Measurements from ENCODE around the gene TRIM63. TPM values are rescaled to one million over a fixed set of nuclear protein-coding genes. Genes with fewer than 3 reads are reported as not detected.
A peak's percentile ranks its signal among the peaks of the same experiment; 100 is the strongest.

The TRIM63 gene
- polyA plus RNA-seq, 2 of the 4 experiments (the other 2 are of a cell fraction) = not detected

GRCh38 chr1:26084091-26084561 is 16.7 kb upstream of the TRIM63 start:
- ATAC-seq (no peak), FAIRE-seq (no peak), DNase-seq (ENCODE audit: low read depth in 1 of 2, low spot score in 1 of 2) (no peak)
- CTCF ChIA-PET = interaction anchor here (1.1 to 4.0 kb wide), 8 partner anchors 13 to 80 kb away, joined by 3 to 16 read pairs (median 4); no protein-coding TSS in a partner anchor
- TF ChIP-seq CHD2 (IDR thresholded peaks at IDR 0.05; ENCODE audit: low read length, partially characterized antibody) (no peak), MAX (IDR thresholded peaks at IDR 0.05) (no peak), PHF8 (IDR thresholded peaks at IDR 0.05; ENCODE audit: borderline replicate concordance, low read depth) (no peak), BHLHE40 (IDR thresholded peaks at IDR 0.05; ENCODE audit: low read depth, low read length) (no peak), FOSL2 (IDR thresholded peaks at IDR 0.05) (no peak), FOSL2 (CRISPR knock-in tag; IDR thresholded peaks at IDR 0.05) (no peak), CHD4 (IDR thresholded peaks at IDR 0.05; ENCODE audit: borderline replicate concordance) (no peak), ELK1 (IDR thresholded peaks at IDR 0.05; ENCODE audit: low read depth, low read length) (no peak), RFX5 (IDR thresholded peaks at IDR 0.05) (no peak), TP53 (CRISPR knock-in tag; IDR thresholded peaks at IDR 0.05) (no peak), BCL3 (IDR thresholded peaks at IDR 0.05) (no peak), FOSB (CRISPR knock-in tag; IDR thresholded peaks at IDR 0.05) (no peak), NPAS2 (CRISPR knock-in tag; IDR thresholded peaks at IDR 0.05; ENCODE audit: borderline replicate concordance) (no peak), MAFK (IDR thresholded peaks at IDR 0.05; ENCODE audit: partially characterized antibody) (no peak), JUN (IDR thresholded peaks at IDR 0.05) (no peak), HOXB5 (CRISPR knock-in tag; IDR thresholded peaks at IDR 0.05) (no peak), CTCF (IDR thresholded peaks at IDR 0.05) (no peak)
- H3K4me2 ChIP-seq = no peak overlapping the region
- H3K4me1 ChIP-seq = peaks cover 19% of the 10 kb centered on the region
- H3K4me3 ChIP-seq = no peak overlapping the region
- H3K9me3 ChIP-seq = no peaks in the 10 kb centered on the region
- 54% methylated on average over 2 of the region's 2 CpGs for WGBS (ENCODE audit: missing lambda C conversion rate)
- H3K27ac ChIP-seq = no peak overlapping the region
- POLR2A ChIA-PET = no interaction called here

- CTCF ChIA-PET = interaction anchor here (0.7 to 4.0 kb wide), 9 partner anchors 14 to 1992 kb away, joined by 3 to 16 read pairs (median 4); no protein-coding TSS in a partner anchor
- H3K4me1 ChIP-seq = peaks cover 20% of the 10 kb centered on the region
- H3K9me3 ChIP-seq = no peaks in the 10 kb centered on the region
- no peak overlapping the region for H3K27ac ChIP-seq
- no peak overlapping the region for H3K4me3 ChIP-seq
- FAIRE-seq (no peak), DNase-seq (ENCODE audit: low read depth in 1 of 2, low spot score in 1 of 2) (peak in 1 of 2 experiments; percentile 19), ATAC-seq (peak; percentile 68 to 70; a peak in 5 of 6 replicates)
- 40% methylated on average over 5 of the region's 5 CpGs for WGBS (ENCODE audit: missing lambda C conversion rate)
- POLR2A ChIA-PET = no interaction called here
- H3K4me2 ChIP-seq = no peak overlapping the region
- TF ChIP-seq NFE2L2 (conservative IDR thresholded peaks at IDR 0.05; ENCODE audit: low read length) (no peak), HOXA7 (CRISPR knock-in tag; IDR thresholded peaks at IDR 0.05) (no peak), ZNF302 (CRISPR knock-in tag; IDR thresholded peaks at IDR 0.05) (no peak), ELK1 (IDR thresholded peaks at IDR 0.05; ENCODE audit: low read depth, low read length) (no peak), MAX (IDR thresholded peaks at IDR 0.05) (no peak), RNF2 (IDR thresholded peaks at IDR 0.05; ENCODE audit: borderline replicate concordance, low read depth) (no peak), KDM5A (IDR thresholded peaks at IDR 0.05) (no peak), ESRRA (IDR thresholded peaks at IDR 0.05; ENCODE audit: borderline replicate concordance, low read length) (no peak), FOSB (CRISPR knock-in tag; IDR thresholded peaks at IDR 0.05) (no peak), KDM1A (IDR thresholded peaks at IDR 0.05; ENCODE audit: low read depth) (no peak)
Observed at GRCh38 chr1:26083208-26083607, 15.8 kb upstream of the TRIM63 start.
